ENCODE data around the gene PAMR1.

GRCh38 chr11:35389897-35390465 lies 135.4 kb downstream of the PAMR1 start:
- TF ChIP-seq POLR2A (IDR thresholded peaks at IDR 0.05; ENCODE audit: low read depth, low read length) (no peak), JUN (IDR thresholded peaks at IDR 0.05; ENCODE audit: borderline replicate concordance, insufficient read depth, insufficient read length, low read depth) (no peak), CTCF (IDR thresholded peaks at IDR 0.05; ENCODE audit: extremely low read depth in 1 of 2, insufficient read depth in 1 of 2, low read depth in 1 of 2, low read length in 2 of 2) (no peak), EZH2 (IDR thresholded peaks at IDR 0.05; ENCODE audit: borderline replicate concordance, low read depth, low read length, severe bottlenecking) (no peak), MAX (IDR thresholded peaks at IDR 0.05; ENCODE audit: insufficient read depth, insufficient read length) (no peak), MYC (IDR thresholded peaks at IDR 0.05; ENCODE audit: low read depth, low read length) (no peak)
